Endothelial cell of umbilical vein (primary cell): ENCODE measurements around the gene FAM118A.

Experiments used
- EZH2 ChIP-seq: IDR thresholded peaks from 2 replicates; pipeline ENCODE4 v1.6.1; 2012; ENCODE audit warnings: borderline replicate concordance, low read depth, mild to moderate bottlenecking, moderate library complexity, low read length, inconsistent platforms; ENCODE audit not compliant: severe bottlenecking
- FOS ChIP-seq: IDR thresholded peaks from 2 replicates; pipeline ENCODE4 v1.6.1; 2011; ENCODE audit warnings: mild to moderate bottlenecking, low read length, moderate library complexity, borderline replicate concordance; ENCODE audit not compliant: insufficient read depth
- GATA2 ChIP-seq: IDR thresholded peaks from 2 replicates; pipeline ENCODE4 v1.7.0; 2011; ENCODE audit warnings: low read depth, mild to moderate bottlenecking, moderate library complexity, mixed read lengths, low read length; ENCODE audit not compliant: insufficient read length, insufficient read depth
- JUN ChIP-seq: IDR thresholded peaks from 2 replicates; pipeline ENCODE4 v1.6.1; 2011; ENCODE audit warnings: borderline replicate concordance, low read depth; ENCODE audit not compliant: insufficient read length, insufficient read depth
- POLR2A ChIP-seq: IDR thresholded peaks from 2 replicates; pipeline ENCODE4 v1.6.1; 2012; ENCODE audit warnings: low read depth, mild to moderate bottlenecking, control low read depth, low read length
- POLR2AphosphoS5 ChIP-seq: IDR thresholded peaks from 2 replicates; pipeline ENCODE4 v1.6.1; 2012; ENCODE audit warnings: low read depth, mild to moderate bottlenecking, control low read depth, low read length, moderate library complexity; ENCODE audit not compliant: insufficient read depth
- TF ChIP-seq, protein P1 (sequence below), 2 donors: IDR thresholded peaks; 1 replicate in 1 of 2; 2 replicates in 1 of 2; pipeline ENCODE4 v1.5.1; 2011; ENCODE audit warnings: low read length in 2 of 2, mild to moderate bottlenecking in 2 of 2, moderate library complexity in 2 of 2, control low read depth in 1 of 2, inconsistent platforms in 1 of 2, low read depth in 1 of 2; ENCODE audit not compliant: insufficient read depth in 1 of 2; ENCODE audit errors: extremely low read depth in 1 of 2
- TF ChIP-seq, protein P2 (sequence below): IDR thresholded peaks from 2 replicates; pipeline ENCODE4 v1.6.1; 2011; ENCODE audit not compliant: insufficient read depth, insufficient read length

DNA sequence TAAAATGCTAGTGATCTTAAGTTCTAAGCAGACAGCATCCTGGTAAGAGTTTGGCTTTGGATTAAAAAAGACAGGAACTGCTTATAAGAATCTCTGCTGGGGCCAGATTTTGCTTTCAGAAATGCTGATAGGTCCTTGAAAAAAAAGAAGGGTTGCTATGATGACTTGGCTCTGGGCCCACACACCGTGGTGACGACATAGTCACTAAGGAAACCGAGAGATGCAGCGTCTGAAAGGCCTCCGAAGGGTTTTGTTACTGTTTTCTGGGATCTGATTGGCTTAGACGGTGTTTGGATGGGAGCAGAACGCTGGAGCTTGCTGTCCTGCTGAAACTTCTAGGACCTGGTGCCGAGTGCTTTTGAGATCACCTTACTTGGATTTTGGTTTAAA, 8.4 kb downstream of the FAM118A start:
- TF ChIP-seq, protein P1, sequence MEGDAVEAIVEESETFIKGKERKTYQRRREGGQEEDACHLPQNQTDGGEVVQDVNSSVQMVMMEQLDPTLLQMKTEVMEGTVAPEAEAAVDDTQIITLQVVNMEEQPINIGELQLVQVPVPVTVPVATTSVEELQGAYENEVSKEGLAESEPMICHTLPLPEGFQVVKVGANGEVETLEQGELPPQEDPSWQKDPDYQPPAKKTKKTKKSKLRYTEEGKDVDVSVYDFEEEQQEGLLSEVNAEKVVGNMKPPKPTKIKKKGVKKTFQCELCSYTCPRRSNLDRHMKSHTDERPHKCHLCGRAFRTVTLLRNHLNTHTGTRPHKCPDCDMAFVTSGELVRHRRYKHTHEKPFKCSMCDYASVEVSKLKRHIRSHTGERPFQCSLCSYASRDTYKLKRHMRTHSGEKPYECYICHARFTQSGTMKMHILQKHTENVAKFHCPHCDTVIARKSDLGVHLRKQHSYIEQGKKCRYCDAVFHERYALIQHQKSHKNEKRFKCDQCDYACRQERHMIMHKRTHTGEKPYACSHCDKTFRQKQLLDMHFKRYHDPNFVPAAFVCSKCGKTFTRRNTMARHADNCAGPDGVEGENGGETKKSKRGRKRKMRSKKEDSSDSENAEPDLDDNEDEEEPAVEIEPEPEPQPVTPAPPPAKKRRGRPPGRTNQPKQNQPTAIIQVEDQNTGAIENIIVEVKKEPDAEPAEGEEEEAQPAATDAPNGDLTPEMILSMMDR (IDR thresholded peaks at IDR 0.05; ENCODE audit: extremely low read depth in 1 of 2, insufficient read depth in 1 of 2, low read depth in 1 of 2, low read length in 2 of 2): no peak
- TF ChIP-seq POLR2AphosphoS5 (no peak), FOS (no peak), JUN (no peak), EZH2 (no peak), POLR2A (no peak), GATA2 (no peak)
- TF ChIP-seq, protein P2, sequence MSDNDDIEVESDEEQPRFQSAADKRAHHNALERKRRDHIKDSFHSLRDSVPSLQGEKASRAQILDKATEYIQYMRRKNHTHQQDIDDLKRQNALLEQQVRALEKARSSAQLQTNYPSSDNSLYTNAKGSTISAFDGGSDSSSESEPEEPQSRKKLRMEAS: no peak
